Esophagus muscularis mucosa (tissue), 4 donors: ENCODE measurements around the gene CAMTA1. TPM values are rescaled to one million over a fixed set of nuclear protein-coding genes. Genes with fewer than 3 reads are reported as not detected.

Experiments used
- DNase-seq: peaks from one replicate; pipeline ENCODE4 v3.0.0-alpha.2; 2017; ENCODE audit errors: extremely low spot score
- H3K27ac ChIP-seq, 4 donors: fragments of 200-600 bp; sonication (generic); replicated peaks in 1 of 4; 1 replicate in 3 of 4; 2 replicates in 1 of 4; pipeline ENCODE4 v1.5.1; 2016 to 2019; ENCODE audit warnings: mild to moderate bottlenecking in 1 of 4
- H3K27me3 ChIP-seq, 4 donors: fragments of 200-600 bp; sonication (generic); one replicate each; pipeline versions ENCODE4 v1.5.1 to v1.6.0; 2016 to 2019
- H3K36me3 ChIP-seq, 4 donors: fragments of 200-600 bp; sonication (generic); one replicate each; pipeline ENCODE4 v1.5.1; 2016 to 2019
- H3K4me1 ChIP-seq, 4 donors: fragments of 200-600 bp; sonication (generic); one replicate each; pipeline ENCODE4 v1.5.1; 2016 to 2019
- H3K4me3 ChIP-seq, 4 donors: fragments of 200-600 bp; sonication (generic); 1 replicate in 2 of 4; 2 replicates in 2 of 4; pipeline ENCODE4 v1.5.1; 2016 to 2019; ENCODE audit warnings: mild to moderate bottlenecking in 4 of 4, moderate library complexity in 1 of 4
- H3K9me3 ChIP-seq, 4 donors: fragments of 200-600 bp; sonication (generic); 1 replicate in 3 of 4; 2 replicates in 1 of 4; pipeline ENCODE4 v1.5.1; 2016 to 2019
- EP300 ChIP-seq: sonication (generic); formaldehyde crosslinking; IDR thresholded peaks from one replicate; pipeline ENCODE4 v1.6.1; 2017; ENCODE audit warnings: antibody characterized with exemption
- POLR2A ChIP-seq: fragments of 450-650 bp; IDR thresholded peaks from one replicate; pipeline ENCODE4 v1.6.1; 2017; ENCODE audit warnings: antibody characterized with exemption, moderate library complexity, mild to moderate bottlenecking, low read depth
- POLR2AphosphoS5 ChIP-seq, 2 donors: sonication (generic); formaldehyde crosslinking; IDR thresholded peaks; one replicate each; pipeline ENCODE4 v1.6.1; 2017; ENCODE audit warnings: antibody characterized with exemption in 2 of 2
- WGBS: methylation state at CpG from one replicate; pipeline ENCODE4 v1.1.5; 2018; 5-methylcytosine and 5-hydroxymethylcytosine counted together
- intact Hi-C: fragments of 100-400 bp; cut with DNase I; formaldehyde crosslinking; loops from one replicate; pipeline ENCODE4 v1.15.1; 2023
- total RNA-seq, 4 donors: library from RNA; depleted of rRNA; stranded (reverse); fragments of >200 nt; gene quantifications; one replicate each; pipeline versions ENCODE4 v1.1.0 to v1.2.1, GENCODE V29; 2016
- TF ChIP-seq, protein P1 (sequence below), 3 experiments: fragments of 200-600 bp in 2 of 3; fragments of 450-650 bp in 1 of 3; sonication (generic) in 2 of 3; IDR thresholded peaks; one replicate each; pipeline ENCODE4 v1.5.1; 2017 to 2019; ENCODE audit warnings: antibody characterized with exemption in 3 of 3, mild to moderate bottlenecking in 2 of 3, moderate library complexity in 1 of 3

The CAMTA1 gene
- total RNA-seq, 4 donors from 2014 or later: 109 to 226 (median 139) TPM

DNA sequence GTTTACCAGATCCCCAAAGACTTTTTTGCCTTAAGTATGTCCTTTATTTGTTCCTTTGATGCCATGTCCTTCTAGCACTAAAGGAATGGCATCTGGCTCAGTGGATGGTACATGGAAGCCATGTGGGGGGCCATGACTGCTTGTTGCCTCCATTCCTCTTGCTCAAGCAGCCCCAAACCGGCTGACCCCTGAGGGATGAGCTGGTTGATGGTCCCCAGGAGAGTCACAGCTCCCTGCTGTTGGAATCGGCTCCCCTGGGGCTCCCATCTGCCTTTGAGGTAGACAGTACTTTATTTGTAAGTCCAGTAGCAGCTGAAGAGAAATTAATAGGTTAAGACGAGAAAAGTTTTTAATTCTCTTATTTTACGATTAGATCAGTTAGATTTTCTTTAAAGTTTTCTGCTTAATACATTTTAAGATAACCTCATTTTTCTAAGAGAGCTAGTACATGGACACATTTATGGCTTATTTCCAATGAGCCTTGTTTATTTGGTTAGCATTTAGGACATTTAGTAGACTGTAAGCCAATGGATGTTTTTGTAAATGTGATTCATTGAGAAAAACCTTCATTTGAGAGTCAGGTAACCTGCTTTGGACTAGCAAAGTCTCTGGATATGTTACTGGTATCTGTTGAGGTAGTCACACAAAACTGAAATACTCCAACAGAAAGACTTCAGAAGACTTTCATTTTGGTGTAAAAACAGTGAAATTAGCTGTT is 88.2 kb downstream of the CAMTA1 start:
- TF ChIP-seq, protein P1, sequence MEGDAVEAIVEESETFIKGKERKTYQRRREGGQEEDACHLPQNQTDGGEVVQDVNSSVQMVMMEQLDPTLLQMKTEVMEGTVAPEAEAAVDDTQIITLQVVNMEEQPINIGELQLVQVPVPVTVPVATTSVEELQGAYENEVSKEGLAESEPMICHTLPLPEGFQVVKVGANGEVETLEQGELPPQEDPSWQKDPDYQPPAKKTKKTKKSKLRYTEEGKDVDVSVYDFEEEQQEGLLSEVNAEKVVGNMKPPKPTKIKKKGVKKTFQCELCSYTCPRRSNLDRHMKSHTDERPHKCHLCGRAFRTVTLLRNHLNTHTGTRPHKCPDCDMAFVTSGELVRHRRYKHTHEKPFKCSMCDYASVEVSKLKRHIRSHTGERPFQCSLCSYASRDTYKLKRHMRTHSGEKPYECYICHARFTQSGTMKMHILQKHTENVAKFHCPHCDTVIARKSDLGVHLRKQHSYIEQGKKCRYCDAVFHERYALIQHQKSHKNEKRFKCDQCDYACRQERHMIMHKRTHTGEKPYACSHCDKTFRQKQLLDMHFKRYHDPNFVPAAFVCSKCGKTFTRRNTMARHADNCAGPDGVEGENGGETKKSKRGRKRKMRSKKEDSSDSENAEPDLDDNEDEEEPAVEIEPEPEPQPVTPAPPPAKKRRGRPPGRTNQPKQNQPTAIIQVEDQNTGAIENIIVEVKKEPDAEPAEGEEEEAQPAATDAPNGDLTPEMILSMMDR (IDR thresholded peaks at IDR 0.05): no peak
- TF ChIP-seq EP300 (no peak), POLR2AphosphoS5 (IDR thresholded peaks at IDR 0.05) (no peak), POLR2A (no peak)
- no peak overlapping the region for H3K4me3 ChIP-seq
- H3K4me1 ChIP-seq: peaks cover 0 to 33% (median 27%) of the 10 kb centered on the region in 4 donors
- H3K9me3 ChIP-seq: no peaks in the 10 kb centered on the region
- H3K27ac ChIP-seq: no peak overlapping the region
- DNase-seq: no peak
- 83% methylated on average over 4 of the region's 4 CpGs for WGBS
- intact Hi-C loops: no loop called here
- no peaks in the 10 kb centered on the region for H3K27me3 ChIP-seq
- H3K36me3 ChIP-seq: peaks cover 0 to 38% (median 18%) of the 10 kb centered on the region in 4 donors

DNA sequence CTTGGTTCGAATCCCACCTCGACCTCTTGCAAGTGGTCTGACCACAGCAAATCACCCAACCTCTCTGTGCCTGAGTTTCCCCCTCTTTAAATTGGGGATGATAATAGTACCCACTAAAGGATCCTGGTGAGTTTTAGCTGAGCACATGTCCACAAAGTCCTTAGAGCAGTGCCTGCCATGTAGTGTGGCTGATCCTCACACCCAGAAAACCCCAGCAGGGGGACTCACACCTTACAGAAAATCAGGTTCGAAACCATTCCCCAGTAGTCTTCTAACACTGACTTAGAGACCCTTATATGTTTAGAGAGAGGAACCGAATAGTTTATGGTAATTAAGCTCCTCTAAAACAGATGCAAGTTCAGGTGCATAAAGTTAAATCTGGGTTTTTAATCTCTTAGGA is 89.0 kb downstream of the CAMTA1 start:
- Histone ChIP-seq H3K27me3 (no peaks in the 10 kb centered on the region), H3K36me3 (peaks cover 0 to 38% (median 20%) of the 10 kb centered on the region in 4 donors), H3K27ac (no peak overlapping the region), H3K9me3 (no peaks in the 10 kb centered on the region), H3K4me3 (no peak overlapping the region), H3K4me1 (peaks cover 0 to 24% (median 19%) of the 10 kb centered on the region in 4 donors)
- no peak for TF ChIP-seq POLR2A
- no peak for TF ChIP-seq POLR2AphosphoS5 (IDR thresholded peaks at IDR 0.05)
- no peak for TF ChIP-seq EP300
- TF ChIP-seq, protein P1 (IDR thresholded peaks at IDR 0.05): no peak
- intact Hi-C loops: no loop called here
- DNase-seq: no peak
- 96% methylated on average over 4 of the region's 4 CpGs for WGBS

DNA sequence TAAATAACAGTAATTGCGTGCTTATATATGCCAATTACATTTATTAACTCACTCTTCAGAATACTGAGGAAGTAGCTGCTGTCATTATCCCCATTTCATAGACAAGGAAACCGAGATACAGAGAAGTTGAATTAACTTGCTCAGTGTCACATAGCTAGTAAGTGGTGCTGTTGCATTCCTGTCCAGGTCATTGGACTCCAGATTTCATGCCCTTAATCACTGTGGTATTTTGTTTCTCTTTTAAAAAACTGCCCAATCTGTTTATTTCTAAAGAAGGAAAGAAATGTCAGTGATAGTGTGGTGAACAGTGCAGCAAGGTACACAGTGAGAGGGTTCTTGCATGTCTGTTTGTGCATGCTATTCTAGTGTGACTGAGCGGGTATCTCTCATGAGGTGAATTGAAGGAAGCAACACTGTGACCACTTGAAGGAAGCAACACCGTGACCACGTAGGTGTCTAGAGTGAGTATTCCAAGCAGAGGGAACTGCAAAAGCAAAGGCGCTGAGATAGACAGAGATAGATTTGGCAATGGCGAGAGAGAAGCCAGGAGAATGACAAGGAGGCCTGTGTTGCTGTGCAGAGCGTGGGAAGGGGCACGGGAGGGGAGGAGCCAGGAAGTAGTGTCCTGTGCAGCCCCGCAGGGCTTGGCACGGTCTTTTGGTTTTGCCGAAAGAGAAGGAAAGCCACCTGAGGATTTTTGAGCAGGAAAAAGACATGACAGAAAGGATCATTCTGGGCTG is 95.9 kb downstream of the CAMTA1 start:
- H3K27ac ChIP-seq: no peak overlapping the region
- H3K4me1 ChIP-seq: no peaks in the 10 kb centered on the region
- TF ChIP-seq EP300 (no peak), POLR2AphosphoS5 (IDR thresholded peaks at IDR 0.05) (no peak), POLR2A (no peak)
- TF ChIP-seq, protein P1 (IDR thresholded peaks at IDR 0.05): no peak
- peaks cover 0 to 13% (median 6%) of the 10 kb centered on the region in 4 donors for H3K36me3 ChIP-seq
- intact Hi-C loops: no loop called here
- DNase-seq: no peak
- H3K27me3 ChIP-seq: no peaks in the 10 kb centered on the region
- H3K9me3 ChIP-seq: no peaks in the 10 kb centered on the region
- no peak overlapping the region for H3K4me3 ChIP-seq
- 90% methylated on average over 12 of the region's 12 CpGs for WGBS

DNA sequence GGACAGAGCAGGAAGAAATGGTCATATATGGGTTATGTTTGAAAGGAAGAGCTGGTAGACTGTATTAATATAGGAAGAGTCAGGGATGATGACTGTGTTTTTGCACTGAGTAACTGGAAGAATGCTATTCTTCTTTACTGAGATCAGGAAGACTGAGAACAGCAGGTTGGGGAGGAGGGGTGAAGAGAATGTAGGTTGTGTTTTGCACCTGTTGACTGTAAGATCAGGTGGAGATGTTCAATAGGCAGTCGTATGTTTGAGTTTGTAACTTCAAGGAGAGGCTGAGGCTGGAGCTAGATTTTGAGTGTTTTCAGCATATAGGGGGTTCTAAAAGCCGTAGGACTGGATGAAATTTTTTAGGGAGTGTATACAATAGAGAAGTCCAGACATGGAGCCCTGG is 97.2 kb downstream of the CAMTA1 start:
- WGBS: 92% methylated on average over 2 of the region's 2 CpGs

More for the DNA sequence above, 97.2 kb downstream of the CAMTA1 start:
- H3K9me3 ChIP-seq: no peaks in the 10 kb centered on the region
- no peaks in the 10 kb centered on the region for H3K27me3 ChIP-seq
- no peak overlapping the region for H3K27ac ChIP-seq
- H3K4me1 ChIP-seq: no peaks in the 10 kb centered on the region
- TF ChIP-seq POLR2AphosphoS5 (IDR thresholded peaks at IDR 0.05) (no peak), POLR2A (no peak), EP300 (no peak)
- TF ChIP-seq, protein P1 (IDR thresholded peaks at IDR 0.05): no peak
- DNase-seq: no peak
- no peak overlapping the region for H3K4me3 ChIP-seq
- intact Hi-C loops: no loop called here
- peaks cover 0 to 7% (median 2%) of the 10 kb centered on the region in 4 donors for H3K36me3 ChIP-seq
